IgD-negative memory B cell (primary cell): ENCODE data around the gene RET. TPM values are rescaled to one million over a fixed set of nuclear protein-coding genes. Genes with fewer than 3 reads are reported as not detected.

Source experiments
- H3K27ac Mint-ChIP-seq, 3 donors: one replicate each; pipeline ENCODE4 v1.8.0; 2020 to 2022; ENCODE audit warnings: mild to moderate bottlenecking in 3 of 3, mixed read lengths in 3 of 3, moderate library complexity in 1 of 3
- H3K27me3 Mint-ChIP-seq: one replicate; pipeline ENCODE4 v1.8.0; 2021; ENCODE audit warnings: mixed read lengths
- H3K36me3 Mint-ChIP-seq: one replicate; pipeline ENCODE4 v1.8.0; 2020; ENCODE audit warnings: mild to moderate bottlenecking, mixed read lengths
- H3K4me1 Mint-ChIP-seq, 3 donors: one replicate each; pipeline ENCODE4 v1.8.0; 2020 to 2022; ENCODE audit warnings: mixed read lengths in 3 of 3, mild to moderate bottlenecking in 1 of 3
- H3K4me3 Mint-ChIP-seq, 4 donors: one replicate each; pipeline ENCODE4 v1.8.0; 2020 to 2022; ENCODE audit warnings: mild to moderate bottlenecking in 4 of 4, mixed read lengths in 4 of 4, moderate library complexity in 3 of 4
- H3K9me3 Mint-ChIP-seq, 3 donors: one replicate each; pipeline ENCODE4 v1.8.0; 2020 to 2021; ENCODE audit warnings: mixed read lengths in 3 of 3, mild to moderate bottlenecking in 1 of 3
- polyA plus RNA-seq: library from polyadenylated mRNA; unstranded; fragments of 300-500 nt; fragmentation: Illumina TruSeq; gene quantifications from one replicate; pipeline ENCODE4 v1.2.3, GENCODE V29; 2021

Gene RET
- polyA plus RNA-seq, 1 donor from 2014 or later, result 0.05 TPM

DNA sequence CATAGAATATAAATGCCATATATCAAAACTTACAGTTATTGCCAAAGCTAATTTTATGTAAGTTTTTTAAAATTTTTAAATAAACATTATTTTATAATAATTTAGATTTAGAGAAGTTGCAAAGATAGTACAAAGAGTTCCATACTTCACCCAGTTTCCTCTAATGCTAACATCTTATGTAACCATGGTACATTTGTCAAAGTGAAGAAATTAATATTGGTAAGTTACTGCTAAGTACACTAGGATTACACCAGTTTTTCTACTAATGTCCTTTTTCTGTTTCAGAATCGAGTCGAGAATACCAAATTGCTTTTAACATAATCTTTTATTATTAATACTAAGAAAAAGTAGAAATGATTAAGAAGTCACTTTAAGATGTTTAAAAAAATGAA, 90.6 kb downstream of the RET start:
- Mint-ChIP-seq H3K9me3 (no peaks in the 10 kb centered on the region), H3K4me1 (peaks cover 0 to 4% (median 0%) of the 10 kb centered on the region in 3 donors), H3K27ac (no peak overlapping the region), H3K4me3 (no peak overlapping the region), H3K36me3 (peaks cover 18% of the 10 kb centered on the region), H3K27me3 (no peaks in the 10 kb centered on the region)

DNA sequence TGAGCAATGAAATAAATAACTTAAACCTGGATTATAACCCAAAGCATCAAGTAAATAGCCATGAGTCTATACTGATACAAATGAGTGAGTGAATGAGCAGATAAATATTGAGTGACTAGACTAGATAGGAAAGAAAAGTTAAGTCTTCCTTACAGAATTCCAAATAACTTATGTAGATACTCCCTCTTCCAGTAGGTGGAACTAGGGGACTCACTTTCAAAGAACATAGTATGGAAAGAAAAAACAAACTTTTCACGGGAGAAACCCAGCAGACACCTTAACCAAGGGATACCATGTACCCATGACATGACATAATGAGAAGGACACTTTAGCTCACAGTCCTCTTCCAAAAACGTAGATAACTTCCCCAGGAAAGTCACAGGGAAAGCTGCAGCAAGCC, 93.6 kb downstream of the RET start:
- peaks cover 0 to 4% (median 3%) of the 10 kb centered on the region in 3 donors for H3K4me1 Mint-ChIP-seq
- no peak overlapping the region for H3K4me3 Mint-ChIP-seq
- no peaks in the 10 kb centered on the region for H3K27me3 Mint-ChIP-seq
- H3K27ac Mint-ChIP-seq, result peak overlapping the region in 1 of 3 donors; percentile 9
- H3K36me3 Mint-ChIP-seq, result peaks cover 10% of the 10 kb centered on the region
- no peaks in the 10 kb centered on the region for H3K9me3 Mint-ChIP-seq

DNA sequence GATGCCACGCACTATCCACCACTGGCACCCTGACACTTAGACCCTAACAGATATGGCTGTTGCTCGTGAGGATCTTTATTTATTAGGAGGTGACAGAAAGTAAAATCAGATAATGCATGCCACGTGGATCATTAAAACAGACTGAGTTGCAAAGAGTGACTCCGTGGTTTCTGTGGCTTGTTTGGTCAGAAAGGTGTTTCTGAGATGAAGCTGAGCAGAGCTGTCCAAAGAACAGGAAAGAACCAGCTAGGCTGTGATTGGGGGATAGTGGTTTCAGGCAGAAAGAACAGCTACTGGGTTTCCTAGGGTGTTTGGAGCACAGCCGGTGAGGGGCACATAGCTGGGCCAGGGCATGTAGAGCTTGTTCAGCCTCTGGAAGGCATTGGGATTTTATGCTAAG, 95.8 kb downstream of the RET start:
- Mint-ChIP-seq H3K4me1 (peaks cover 0 to 3% (median 0%) of the 10 kb centered on the region in 3 donors), H3K27ac (no peak overlapping the region), H3K36me3 (peaks cover 18% of the 10 kb centered on the region), H3K4me3 (no peak overlapping the region), H3K27me3 (no peaks in the 10 kb centered on the region), H3K9me3 (no peaks in the 10 kb centered on the region)

DNA sequence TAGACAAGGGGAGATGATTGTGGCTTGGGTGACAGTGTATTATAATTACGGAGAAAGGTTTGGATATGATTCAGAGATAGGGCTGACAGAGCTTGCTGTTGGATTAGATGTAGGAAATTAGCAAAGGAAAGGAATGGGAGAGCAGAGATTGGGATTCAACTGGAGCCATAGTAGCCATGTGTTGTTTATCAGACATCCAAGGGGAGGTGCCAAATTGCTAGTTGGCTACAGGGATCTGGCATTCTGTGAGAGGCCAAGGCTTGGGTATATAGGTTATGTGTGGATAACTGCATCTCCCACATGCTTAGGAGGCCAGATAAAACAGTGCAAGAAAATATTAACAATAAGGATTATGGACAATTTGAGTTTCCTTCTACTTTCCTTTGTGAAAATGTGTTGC, 96.3 kb downstream of the RET start:
- Mint-ChIP-seq H3K27ac (no peak overlapping the region), H3K36me3 (peaks cover 23% of the 10 kb centered on the region), H3K27me3 (no peaks in the 10 kb centered on the region), H3K4me1 (peaks cover 0 to 3% (median 0%) of the 10 kb centered on the region in 3 donors), H3K4me3 (no peak overlapping the region), H3K9me3 (no peaks in the 10 kb centered on the region)

DNA sequence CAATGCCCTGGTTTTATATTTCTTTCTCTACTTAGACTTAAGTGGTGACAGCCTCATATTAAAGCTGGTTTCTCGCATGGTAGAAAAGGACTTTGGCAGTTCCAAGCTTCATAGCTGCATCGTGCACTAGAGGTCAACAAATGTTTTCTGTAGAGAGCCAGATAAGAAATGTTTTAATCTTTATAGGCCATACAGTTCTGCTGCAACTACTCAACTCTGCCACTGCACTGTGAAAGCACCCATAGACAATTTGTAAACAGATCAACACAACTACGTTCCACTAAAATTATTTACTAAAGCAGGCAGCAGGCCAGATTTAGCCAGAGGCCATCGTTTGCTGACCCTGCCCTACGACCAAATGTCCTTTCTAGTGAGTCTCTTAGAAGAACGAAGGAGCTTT, 98.1 kb downstream of the RET start:
- no peak overlapping the region for H3K27ac Mint-ChIP-seq
- peaks cover 30% of the 10 kb centered on the region for H3K36me3 Mint-ChIP-seq
- no peaks in the 10 kb centered on the region for H3K27me3 Mint-ChIP-seq
- peaks cover 2 to 10% (median 2%) of the 10 kb centered on the region in 3 donors for H3K9me3 Mint-ChIP-seq
- H3K4me1 Mint-ChIP-seq, result peaks cover 0 to 5% (median 0%) of the 10 kb centered on the region in 3 donors
- H3K4me3 Mint-ChIP-seq, result no peak overlapping the region

DNA sequence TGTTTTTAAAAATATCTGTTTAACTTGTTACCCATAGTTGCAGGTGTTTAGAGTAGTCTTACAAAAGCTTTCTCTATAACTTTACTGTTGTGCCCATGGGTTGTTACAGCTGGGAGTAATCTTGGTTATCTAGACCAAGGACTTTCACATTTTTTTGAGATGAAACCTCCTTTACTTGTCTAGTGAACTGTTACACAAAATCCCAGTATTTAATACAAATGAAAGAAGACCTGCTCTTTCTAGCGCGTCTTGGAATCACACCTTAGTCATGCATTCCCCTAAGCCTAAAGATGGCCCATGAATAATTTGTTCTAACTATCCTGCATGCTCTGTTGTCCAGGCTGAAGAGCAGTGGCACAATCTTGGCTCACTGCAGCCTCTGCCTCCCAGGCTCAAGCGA, 99.4 kb downstream of the RET start:
- Mint-ChIP-seq H3K27me3 (no peaks in the 10 kb centered on the region), H3K4me1 (peaks cover 0 to 5% (median 0%) of the 10 kb centered on the region in 3 donors), H3K27ac (no peak overlapping the region), H3K36me3 (peaks cover 30% of the 10 kb centered on the region), H3K4me3 (no peak overlapping the region), H3K9me3 (peaks cover 2 to 10% (median 2%) of the 10 kb centered on the region in 3 donors)

DNA sequence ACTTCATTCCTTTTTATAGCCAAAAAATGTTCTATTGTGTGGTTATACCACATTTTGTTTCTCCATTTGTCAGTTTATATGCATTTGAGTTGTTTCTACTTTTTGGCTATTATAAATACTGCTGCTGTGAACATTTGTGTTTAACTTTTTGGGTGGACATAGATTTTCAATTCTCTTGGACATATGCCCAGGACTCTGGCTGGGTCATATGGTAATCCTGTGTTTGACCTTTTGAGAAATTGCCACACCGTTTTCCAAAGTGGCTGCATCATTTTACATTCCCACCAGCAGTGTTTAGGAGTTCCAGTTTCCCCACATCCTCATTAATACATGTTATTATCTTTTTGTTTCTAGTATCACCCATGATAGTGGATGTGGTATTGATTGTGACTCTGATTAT, 100.7 kb downstream of the RET start:
- peaks cover 2 to 10% (median 2%) of the 10 kb centered on the region in 3 donors for H3K9me3 Mint-ChIP-seq
- H3K36me3 Mint-ChIP-seq, result peaks cover 35% of the 10 kb centered on the region
- H3K4me3 Mint-ChIP-seq, result no peak overlapping the region
- H3K27ac Mint-ChIP-seq, result no peak overlapping the region
- peaks cover 0 to 5% (median 0%) of the 10 kb centered on the region in 3 donors for H3K4me1 Mint-ChIP-seq
- no peaks in the 10 kb centered on the region for H3K27me3 Mint-ChIP-seq

Other genes starting within 250 kb of the RET start
- gene CSGALNACT2, start 61.4 kb downstream of the RET start, polyA plus RNA-seq, result 12.2 TPM
- 0.86 TPM for gene RASGEF1A, start 190.0 kb downstream of the RET start, polyA plus RNA-seq